Subcutaneous adipose tissue (tissue), 4 donors: Measurements from ENCODE around the gene SLC13A3. TPM values are rescaled to one million over a fixed set of nuclear protein-coding genes. Genes with fewer than 3 reads are reported as not detected.

Source experiments
- total RNA-seq, 4 donors: library from RNA; depleted of rRNA; stranded (reverse); fragments of >200 nt; gene quantifications; one replicate each; pipeline ENCODE4 v1.1.0, GENCODE V29; 2016
- TF ChIP-seq, protein P1 (sequence below): fragments of 450-650 bp; IDR thresholded peaks from one replicate; pipeline ENCODE4 v1.5.1; 2016; ENCODE audit warnings: low read depth, mild to moderate bottlenecking, control low read depth, antibody characterized with exemption, moderate library complexity

The SLC13A3 gene
- total RNA-seq, 4 donors from 2014 or later, result 0.88 to 4.3 (median 1.5) TPM

DNA sequence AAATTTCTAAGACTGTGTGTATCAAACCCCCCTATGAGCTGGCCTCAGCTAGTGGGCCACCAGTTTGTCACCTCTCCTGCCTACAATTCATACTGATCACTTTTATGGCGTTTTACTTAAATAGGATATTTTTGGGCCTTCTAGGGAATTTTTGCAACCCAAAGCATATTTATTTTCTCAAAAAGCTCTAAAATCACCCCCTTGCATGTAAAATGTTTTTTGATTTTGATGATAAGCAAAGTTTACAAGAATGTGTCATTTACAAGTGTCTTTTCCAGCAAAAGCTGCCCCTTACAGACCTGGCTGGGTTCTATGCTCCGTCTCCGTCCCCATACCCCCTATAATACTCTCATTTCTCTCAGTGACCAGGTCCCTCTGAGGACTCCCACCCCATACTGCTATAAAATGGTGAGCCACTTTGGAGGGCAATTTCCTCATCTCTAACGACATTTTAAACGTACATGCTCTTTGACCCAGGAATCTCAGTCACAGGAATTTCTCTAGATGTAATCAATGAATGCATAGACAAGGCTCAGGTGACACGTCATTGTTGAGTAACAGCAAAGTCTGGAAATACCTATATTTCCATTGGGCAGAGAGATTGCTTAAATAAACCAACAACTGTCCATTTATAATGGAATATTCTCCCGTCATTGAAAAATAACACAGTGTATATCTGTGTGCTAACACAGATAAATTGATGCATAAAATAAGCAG lies 86.9 kb downstream of the SLC13A3 start:
- TF ChIP-seq, protein P1, sequence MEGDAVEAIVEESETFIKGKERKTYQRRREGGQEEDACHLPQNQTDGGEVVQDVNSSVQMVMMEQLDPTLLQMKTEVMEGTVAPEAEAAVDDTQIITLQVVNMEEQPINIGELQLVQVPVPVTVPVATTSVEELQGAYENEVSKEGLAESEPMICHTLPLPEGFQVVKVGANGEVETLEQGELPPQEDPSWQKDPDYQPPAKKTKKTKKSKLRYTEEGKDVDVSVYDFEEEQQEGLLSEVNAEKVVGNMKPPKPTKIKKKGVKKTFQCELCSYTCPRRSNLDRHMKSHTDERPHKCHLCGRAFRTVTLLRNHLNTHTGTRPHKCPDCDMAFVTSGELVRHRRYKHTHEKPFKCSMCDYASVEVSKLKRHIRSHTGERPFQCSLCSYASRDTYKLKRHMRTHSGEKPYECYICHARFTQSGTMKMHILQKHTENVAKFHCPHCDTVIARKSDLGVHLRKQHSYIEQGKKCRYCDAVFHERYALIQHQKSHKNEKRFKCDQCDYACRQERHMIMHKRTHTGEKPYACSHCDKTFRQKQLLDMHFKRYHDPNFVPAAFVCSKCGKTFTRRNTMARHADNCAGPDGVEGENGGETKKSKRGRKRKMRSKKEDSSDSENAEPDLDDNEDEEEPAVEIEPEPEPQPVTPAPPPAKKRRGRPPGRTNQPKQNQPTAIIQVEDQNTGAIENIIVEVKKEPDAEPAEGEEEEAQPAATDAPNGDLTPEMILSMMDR, result no peak

DNA sequence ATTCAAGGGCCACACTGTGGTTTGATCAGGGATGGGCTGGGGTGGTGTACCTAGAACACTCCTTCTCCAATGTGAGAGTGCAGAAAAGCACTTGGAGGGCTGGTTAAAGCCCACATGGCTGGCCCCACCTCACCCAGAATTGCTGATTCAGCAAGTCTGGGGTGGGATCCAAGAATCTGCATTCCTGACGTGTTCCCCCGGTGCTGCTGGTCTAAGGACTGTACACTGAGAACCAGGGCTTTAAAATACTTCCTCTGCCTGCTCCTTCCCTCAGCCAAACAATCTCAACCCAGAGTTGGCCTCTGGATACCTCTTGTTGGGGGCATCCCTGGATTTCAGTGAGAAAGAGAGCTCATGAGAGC lies 87.4 kb downstream of the SLC13A3 start:
- TF ChIP-seq, protein P1, result no peak

DNA sequence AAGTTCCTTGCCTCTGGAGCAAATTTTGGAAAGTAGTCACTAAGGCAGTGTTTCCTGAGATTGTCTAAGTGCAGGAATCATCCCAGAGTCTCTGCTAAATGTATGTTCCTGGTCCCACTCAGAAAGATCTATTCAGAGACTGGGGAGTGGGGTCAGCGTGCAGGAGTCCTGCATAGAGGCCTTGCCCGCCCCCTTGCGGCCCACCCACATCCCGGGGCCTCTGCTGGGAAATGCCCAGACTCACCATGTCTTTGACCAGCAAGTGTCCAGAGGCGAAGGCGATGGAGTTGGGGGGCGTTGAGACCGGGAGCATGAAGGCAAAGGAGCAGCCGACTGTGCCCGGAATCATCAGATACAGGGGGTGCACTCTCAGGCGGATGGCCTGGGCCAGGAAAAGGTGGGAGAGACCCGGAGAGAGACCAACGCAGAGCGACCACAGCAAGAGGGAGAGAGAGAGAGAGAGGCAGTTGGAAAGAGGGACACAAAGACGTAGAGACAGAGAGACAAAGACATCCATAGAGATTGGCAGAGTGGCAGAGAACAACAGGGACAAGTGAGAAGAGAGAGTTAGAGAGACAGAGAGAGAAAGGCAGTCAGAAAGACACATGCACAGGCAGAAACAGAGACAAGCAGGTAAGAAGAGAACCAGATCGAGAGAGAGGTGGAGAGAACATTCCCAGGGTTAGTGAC lies 87.9 kb downstream of the SLC13A3 start:
- TF ChIP-seq, protein P1, result no peak

DNA sequence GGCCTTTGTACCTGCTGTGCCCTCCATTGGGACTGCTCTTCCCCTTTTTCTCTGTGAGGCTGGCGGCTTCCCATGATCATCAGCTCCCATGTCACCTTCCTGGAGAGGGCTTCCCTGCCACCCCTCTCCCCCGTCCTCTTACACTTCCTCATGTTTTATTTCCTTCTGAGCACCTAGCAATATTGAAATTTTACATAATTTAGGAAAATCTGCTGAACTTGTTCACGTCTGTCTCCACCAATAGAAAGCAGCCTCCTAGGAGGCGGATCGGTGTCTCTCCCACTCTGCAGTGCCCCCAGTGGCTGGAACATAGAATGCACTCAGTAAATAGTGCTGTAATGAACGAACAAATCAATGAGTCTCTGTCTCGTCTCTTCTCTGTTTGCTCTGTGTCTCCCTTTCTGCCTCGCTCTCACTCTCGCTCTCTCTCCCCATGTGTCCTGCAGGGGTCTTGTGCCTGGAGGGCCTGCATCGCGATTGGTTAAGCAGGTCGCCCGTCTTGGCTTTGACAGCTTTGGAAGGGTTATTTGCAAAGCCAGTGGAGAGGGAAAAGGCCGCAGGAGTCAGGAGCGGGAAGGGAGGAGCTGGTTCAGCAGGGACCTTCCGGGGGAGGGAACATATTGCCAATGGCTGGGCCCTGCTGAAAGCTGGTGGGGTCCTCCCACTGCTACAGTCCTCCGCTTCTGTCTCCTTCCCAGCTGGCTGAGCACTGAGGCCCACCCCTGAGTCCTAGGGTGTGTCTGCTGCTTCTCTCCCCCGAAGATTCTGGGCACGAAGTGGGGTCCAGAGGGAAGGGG lies 88.7 kb downstream of the SLC13A3 start:
- TF ChIP-seq, protein P1, result no peak

DNA sequence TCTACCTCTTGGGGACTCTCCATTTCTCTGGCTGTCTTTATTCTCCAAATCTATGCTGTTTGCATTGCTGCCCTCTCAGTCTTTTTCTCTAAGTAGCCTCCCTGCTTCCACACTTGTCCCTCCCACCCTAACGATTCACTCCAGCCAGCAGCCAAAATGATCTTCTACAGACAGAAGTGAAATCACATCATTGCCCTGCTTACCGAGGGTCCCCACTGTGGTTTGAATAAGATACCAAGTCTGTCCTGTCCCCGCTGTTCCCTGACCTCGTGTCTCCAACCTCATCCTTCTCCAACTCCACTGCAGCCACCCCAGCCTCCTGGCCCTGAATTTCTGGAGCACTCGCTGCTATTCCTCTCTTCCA lies 89.3 kb downstream of the SLC13A3 start:
- TF ChIP-seq, protein P1, result no peak

DNA sequence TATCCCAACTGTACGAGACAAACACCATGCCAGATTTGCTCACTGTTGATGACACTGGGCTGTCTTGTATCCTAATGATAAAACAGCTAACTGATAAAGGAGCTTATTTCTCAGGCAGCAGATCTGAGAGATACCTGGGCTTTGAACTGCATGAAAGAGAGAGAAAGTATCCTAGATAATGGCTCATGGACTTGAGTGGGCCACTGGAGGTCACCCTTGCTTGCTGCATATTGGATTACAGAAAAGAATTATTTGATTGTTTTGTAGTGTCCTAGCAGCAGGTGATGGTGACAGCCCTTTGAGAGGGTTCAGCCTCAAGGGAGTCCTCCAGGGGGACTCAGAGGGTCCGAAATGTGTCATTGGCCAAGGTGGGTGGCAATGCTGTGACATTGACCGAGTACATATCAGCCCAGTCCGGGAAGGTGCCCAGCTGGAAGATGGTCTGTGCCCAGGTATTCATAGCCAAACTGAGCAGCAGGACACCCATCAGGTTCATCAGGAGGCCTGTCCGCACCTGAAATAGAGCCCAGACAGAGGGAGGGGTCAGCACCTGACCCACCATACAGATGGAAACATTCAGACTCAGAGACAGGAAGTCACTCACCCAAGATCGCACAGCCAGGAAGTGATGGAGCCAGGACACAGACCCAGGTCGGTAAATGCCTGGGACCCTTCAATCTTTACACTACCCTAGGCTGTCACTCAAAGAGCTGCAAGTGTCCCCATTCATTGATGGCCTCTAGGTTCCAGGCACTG lies 91.4 kb downstream of the SLC13A3 start:
- TF ChIP-seq, protein P1, result no peak
